Skeletal muscle tissue (tissue), 4 donors: Measurements from ENCODE around the gene FAM162A. TPM values are rescaled to one million over a fixed set of nuclear protein-coding genes. Genes with fewer than 3 reads are reported as not detected.
A peak's percentile ranks its signal among the peaks of the same experiment; 100 is the strongest.

Experiments used
- H3K27ac ChIP-seq: one replicate; pipeline ENCODE4 v1.7.0; 2013; ENCODE audit warnings: mild to moderate bottlenecking, low read depth, low read length, inconsistent platforms
- H3K27me3 ChIP-seq, 3 donors: one replicate each; pipeline ENCODE4 v1.7.0; 2013; ENCODE audit warnings: low read length in 3 of 3; ENCODE audit not compliant: control insufficient read depth in 3 of 3, insufficient read depth in 3 of 3
- H3K36me3 ChIP-seq, 3 donors: one replicate each; pipeline ENCODE4 v1.7.0; 2013; ENCODE audit warnings: low read length in 3 of 3; ENCODE audit not compliant: control insufficient read depth in 3 of 3, insufficient read depth in 3 of 3
- H3K4me1 ChIP-seq, 3 donors: one replicate each; pipeline ENCODE4 v1.7.0; 2013; ENCODE audit warnings: low read length in 3 of 3, mild to moderate bottlenecking in 3 of 3; ENCODE audit not compliant: control insufficient read depth in 3 of 3, insufficient read depth in 3 of 3
- H3K4me3 ChIP-seq, 3 donors: one replicate each; pipeline ENCODE4 v1.7.0; 2013; ENCODE audit warnings: low read length in 3 of 3
- H3K9ac ChIP-seq, 3 donors: one replicate each; pipeline ENCODE4 v1.7.0; 2013; ENCODE audit warnings: low read length in 3 of 3, mild to moderate bottlenecking in 3 of 3, moderate library complexity in 2 of 3, low read depth in 1 of 3
- H3K9me3 ChIP-seq, 3 donors: one replicate each; pipeline ENCODE4 v1.7.0; 2013; ENCODE audit warnings: low read length in 3 of 3; ENCODE audit not compliant: control insufficient read depth in 3 of 3
- total RNA-seq: library from RNA; depleted of rRNA; stranded (reverse); fragments of >200 nt; gene quantifications from one replicate; pipeline ENCODE4 v1.2.3, GENCODE V29; 2014
- donor health status: Osteomylitis.

Gene FAM162A
- total RNA-seq, 1 donor from 2014 or later, result 13.0 TPM

- peaks cover 12 to 38% (median 23%) of the 10 kb centered on the region in 3 donors for H3K4me1 ChIP-seq
- H3K27ac ChIP-seq, result no peak overlapping the region
- H3K9ac ChIP-seq, result peak overlapping the region in 1 of 3 donors; percentile 8
- H3K36me3 ChIP-seq, result peaks cover 10 to 17% (median 15%) of the 10 kb centered on the region in 3 donors
- H3K27me3 ChIP-seq, result no peaks in the 10 kb centered on the region
- H3K9me3 ChIP-seq, result no peaks in the 10 kb centered on the region
- H3K4me3 ChIP-seq, result peak overlapping the region in 1 of 3 donors; percentile 91
These were observed 30.4 kb downstream of the FAM162A start for GRCh38 chr3:122414391-122414790.

GRCh38 chr3:122415104-122415744 lies 31.2 kb downstream of the FAM162A start:
- no peaks in the 10 kb centered on the region for H3K9me3 ChIP-seq
- peak overlapping the region; percentile 90 to 92 (median 91) for H3K4me3 ChIP-seq
- H3K27ac ChIP-seq, result peak overlapping the region; percentile 94
- peak overlapping the region; percentile 91 to 96 (median 93) for H3K9ac ChIP-seq
- H3K4me1 ChIP-seq, result peaks cover 14 to 40% (median 23%) of the 10 kb centered on the region in 3 donors
- no peaks in the 10 kb centered on the region for H3K27me3 ChIP-seq
- H3K36me3 ChIP-seq, result peaks cover 4 to 15% (median 8%) of the 10 kb centered on the region in 3 donors

DNA sequence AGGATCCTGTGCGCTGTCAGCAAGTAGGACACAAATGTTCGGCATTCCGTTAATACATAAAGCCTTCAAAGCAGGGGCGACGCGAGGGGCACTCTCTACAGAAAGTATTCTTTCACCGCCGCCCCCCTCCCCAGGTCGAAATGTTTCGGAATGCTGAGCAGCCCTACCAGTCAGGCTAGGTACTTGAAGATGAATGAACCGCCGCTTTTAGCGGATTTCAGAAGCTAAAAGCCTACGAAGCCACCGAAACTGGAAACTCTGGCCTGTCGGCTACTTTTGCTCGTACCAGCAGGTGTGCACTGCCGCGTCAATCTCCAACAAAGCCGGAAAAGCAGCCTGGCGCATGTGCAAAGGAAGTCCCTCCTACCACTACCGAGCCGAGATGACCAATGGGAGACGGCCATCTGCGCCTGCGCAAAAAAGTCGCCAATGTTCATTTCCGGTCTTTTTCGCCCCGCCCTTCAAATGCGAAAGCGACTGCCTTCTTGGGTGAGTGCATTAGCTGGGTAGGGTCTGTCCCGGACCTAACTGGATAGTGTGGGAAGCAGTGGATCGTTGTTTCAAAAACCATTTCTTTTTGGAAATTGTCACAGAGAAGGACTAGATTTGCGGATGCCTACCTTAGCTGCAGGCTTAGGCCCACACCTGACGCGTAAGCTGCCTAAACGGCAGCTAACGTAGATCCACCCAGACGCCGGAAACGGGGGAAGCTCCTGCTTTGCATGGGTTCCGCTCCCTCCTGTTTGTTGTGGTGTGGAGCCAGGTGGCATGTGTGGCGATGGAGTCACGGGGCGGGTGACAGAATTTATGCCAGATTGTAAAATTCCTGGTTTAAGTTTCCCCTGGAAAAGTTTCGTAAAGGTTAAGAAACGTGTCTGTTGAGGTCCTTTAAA lies 32.0 kb downstream of the FAM162A start, which contains the start of gene WDR5B:
WDR5B (minus strand) TSS at position 301 of the 893 bp plus-strand sequence. CDS start 534 bp downstream, outside the sequence.
- H3K4me3 ChIP-seq, result peak within 1 kb of the TSS; percentile 90 to 92 (median 91)
- H3K27ac ChIP-seq, result peak within 1 kb of the TSS; percentile 94
- H3K4me1 ChIP-seq, result peaks cover 16 to 42% (median 23%) of the 10 kb centered on the region in 3 donors
- H3K36me3 ChIP-seq, result peaks cover 0 to 9% (median 2%) of the 10 kb centered on the region in 3 donors
- H3K9ac ChIP-seq, result peak within 1 kb of the TSS; percentile 91 to 96 (median 93)
- no peaks in the 10 kb centered on the region for H3K27me3 ChIP-seq
- no peaks in the 10 kb centered on the region for H3K9me3 ChIP-seq

GRCh38 chr3:122416966-122417365 lies 33.0 kb downstream of the FAM162A start:
- H3K27me3 ChIP-seq, result no peaks in the 10 kb centered on the region
- peak overlapping the region; percentile 91 to 96 (median 93) for H3K9ac ChIP-seq
- no peaks in the 10 kb centered on the region for H3K9me3 ChIP-seq
- H3K36me3 ChIP-seq, result peaks cover 0 to 8% (median 2%) of the 10 kb centered on the region in 3 donors
- H3K27ac ChIP-seq, result peak overlapping the region; percentile 94
- H3K4me3 ChIP-seq, result peak overlapping the region; percentile 90 to 92 (median 91)
- peaks cover 16 to 42% (median 23%) of the 10 kb centered on the region in 3 donors for H3K4me1 ChIP-seq

DNA sequence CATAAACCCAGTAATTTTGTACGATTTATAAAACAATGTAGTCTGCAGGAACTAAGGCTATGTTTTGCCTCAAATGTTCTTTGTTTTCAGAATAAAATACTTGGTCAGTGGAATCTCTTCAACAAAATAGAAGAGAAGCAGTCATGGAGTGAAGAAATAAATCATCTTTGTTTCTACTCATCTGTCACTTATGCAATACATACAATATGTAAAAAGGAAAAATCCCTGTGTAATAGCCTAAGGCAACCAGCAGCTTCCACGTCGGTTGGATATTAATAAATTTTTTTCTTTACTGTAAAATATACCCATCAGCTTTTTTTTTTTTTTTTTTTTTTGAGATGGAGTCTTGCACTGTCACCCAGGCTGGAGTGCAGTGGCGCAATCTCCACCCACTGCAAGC lies 37.1 kb downstream of the FAM162A start:
- no peaks in the 10 kb centered on the region for H3K9me3 ChIP-seq

DNA sequence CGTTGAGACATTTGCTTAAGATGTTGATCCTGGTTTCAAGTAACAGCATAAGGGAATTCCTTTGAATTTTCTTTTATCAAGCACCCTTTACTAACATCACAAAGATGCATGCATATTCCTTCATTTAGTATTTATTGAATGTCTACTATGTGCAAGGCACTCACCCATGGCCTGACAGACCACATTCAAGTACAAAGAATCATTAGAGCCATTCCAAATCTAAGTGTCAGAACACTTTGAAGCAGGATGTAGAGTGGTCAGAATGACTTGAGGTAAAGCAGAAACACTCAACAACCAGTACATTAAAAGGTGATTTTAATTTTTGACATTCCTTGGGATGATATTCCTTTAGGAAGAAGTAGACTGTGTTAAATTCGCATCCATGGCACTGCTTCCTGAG lies 37.9 kb downstream of the FAM162A start:
- Histone ChIP-seq H3K4me3 (no peak overlapping the region), H3K36me3 (peaks cover 14 to 20% (median 16%) of the 10 kb centered on the region in 3 donors), H3K4me1 (peaks cover 6 to 13% (median 11%) of the 10 kb centered on the region in 3 donors), H3K9ac (no peak overlapping the region), H3K27me3 (no peaks in the 10 kb centered on the region), H3K27ac (no peak overlapping the region), H3K9me3 (no peaks in the 10 kb centered on the region)

More for the DNA sequence above, 37.1 kb downstream of the FAM162A start:
- H3K27ac ChIP-seq, result no peak overlapping the region
- no peak overlapping the region for H3K9ac ChIP-seq
- H3K27me3 ChIP-seq, result no peaks in the 10 kb centered on the region
- peaks cover 7 to 13% (median 9%) of the 10 kb centered on the region in 3 donors for H3K36me3 ChIP-seq
- peaks cover 6 to 13% (median 12%) of the 10 kb centered on the region in 3 donors for H3K4me1 ChIP-seq
- H3K4me3 ChIP-seq, result no peak overlapping the region

- Histone ChIP-seq H3K4me1 (no peaks in the 10 kb centered on the region), H3K36me3 (peaks cover 15 to 40% (median 27%) of the 10 kb centered on the region in 3 donors), H3K4me3 (no peak overlapping the region)
These were observed 44.0 kb downstream of the FAM162A start for GRCh38 chr3:122427857-122428471.

DNA sequence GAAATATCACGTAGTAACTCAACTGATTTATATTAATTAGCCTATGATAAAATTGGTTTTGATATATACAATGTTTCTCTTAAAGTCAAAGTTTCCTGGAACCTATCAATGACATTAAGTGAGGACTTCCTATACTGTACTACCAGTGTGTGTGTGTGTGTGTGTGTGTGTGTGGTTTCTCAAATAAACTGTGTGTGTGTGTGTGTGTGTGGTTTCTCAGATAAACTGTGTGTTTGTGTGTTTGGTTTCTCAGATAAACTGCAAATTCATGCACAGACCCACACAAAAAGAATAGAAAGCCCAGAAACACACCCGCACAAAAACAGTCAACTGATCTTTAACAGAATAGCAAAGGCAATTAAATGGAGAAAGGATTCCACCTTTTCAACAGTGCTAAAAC lies 46.4 kb downstream of the FAM162A start:
- H3K27ac ChIP-seq, result no peak overlapping the region
- no peaks in the 10 kb centered on the region for H3K27me3 ChIP-seq
- H3K9ac ChIP-seq, result no peak overlapping the region
- no peaks in the 10 kb centered on the region for H3K4me1 ChIP-seq
- H3K9me3 ChIP-seq, result no peaks in the 10 kb centered on the region
- H3K4me3 ChIP-seq, result no peak overlapping the region
- H3K36me3 ChIP-seq, result peaks cover 21 to 46% (median 25%) of the 10 kb centered on the region in 3 donors

More at GRCh38 chr3:122427857-122428471, 44.0 kb downstream of the FAM162A start:
- Histone ChIP-seq H3K9me3 (no peaks in the 10 kb centered on the region), H3K27ac (no peak overlapping the region), H3K9ac (no peak overlapping the region), H3K27me3 (no peaks in the 10 kb centered on the region)

- Histone ChIP-seq H3K4me3 (no peak overlapping the region), H3K27me3 (no peaks in the 10 kb centered on the region), H3K27ac (no peak overlapping the region), H3K9ac (no peak overlapping the region), H3K9me3 (no peaks in the 10 kb centered on the region), H3K4me1 (no peaks in the 10 kb centered on the region), H3K36me3 (peaks cover 40 to 59% (median 42%) of the 10 kb centered on the region in 3 donors)
These were observed 52.0 kb downstream of the FAM162A start for GRCh38 chr3:122435950-122436349.
